ENCODE results near the gene SCN3B.

DNA sequence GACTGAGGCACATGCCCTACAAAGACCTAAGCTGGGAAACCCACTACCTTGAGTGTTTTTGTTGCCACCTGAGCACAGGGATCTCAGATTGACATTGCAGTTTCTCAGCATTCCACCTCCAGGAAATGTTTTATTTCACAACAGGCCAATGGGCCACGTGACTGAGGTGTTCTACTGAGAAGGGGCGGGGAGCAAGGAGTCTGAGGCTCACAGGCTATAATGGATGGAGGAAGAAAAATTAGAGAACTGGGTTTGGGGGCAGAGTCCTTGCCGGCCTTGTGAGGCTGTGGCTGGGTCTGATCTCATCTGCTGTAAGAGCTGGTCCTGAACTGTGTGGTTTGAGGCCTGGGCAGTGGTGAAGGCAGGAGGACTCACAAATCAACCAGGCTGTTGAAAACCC, 46.3 kb upstream of the SCN3B start:
- TF ChIP-seq POLR2AphosphoS5 (IDR thresholded peaks at IDR 0.05; ENCODE audit: low read depth, low read length): no peak
- TF ChIP-seq, protein P1, sequence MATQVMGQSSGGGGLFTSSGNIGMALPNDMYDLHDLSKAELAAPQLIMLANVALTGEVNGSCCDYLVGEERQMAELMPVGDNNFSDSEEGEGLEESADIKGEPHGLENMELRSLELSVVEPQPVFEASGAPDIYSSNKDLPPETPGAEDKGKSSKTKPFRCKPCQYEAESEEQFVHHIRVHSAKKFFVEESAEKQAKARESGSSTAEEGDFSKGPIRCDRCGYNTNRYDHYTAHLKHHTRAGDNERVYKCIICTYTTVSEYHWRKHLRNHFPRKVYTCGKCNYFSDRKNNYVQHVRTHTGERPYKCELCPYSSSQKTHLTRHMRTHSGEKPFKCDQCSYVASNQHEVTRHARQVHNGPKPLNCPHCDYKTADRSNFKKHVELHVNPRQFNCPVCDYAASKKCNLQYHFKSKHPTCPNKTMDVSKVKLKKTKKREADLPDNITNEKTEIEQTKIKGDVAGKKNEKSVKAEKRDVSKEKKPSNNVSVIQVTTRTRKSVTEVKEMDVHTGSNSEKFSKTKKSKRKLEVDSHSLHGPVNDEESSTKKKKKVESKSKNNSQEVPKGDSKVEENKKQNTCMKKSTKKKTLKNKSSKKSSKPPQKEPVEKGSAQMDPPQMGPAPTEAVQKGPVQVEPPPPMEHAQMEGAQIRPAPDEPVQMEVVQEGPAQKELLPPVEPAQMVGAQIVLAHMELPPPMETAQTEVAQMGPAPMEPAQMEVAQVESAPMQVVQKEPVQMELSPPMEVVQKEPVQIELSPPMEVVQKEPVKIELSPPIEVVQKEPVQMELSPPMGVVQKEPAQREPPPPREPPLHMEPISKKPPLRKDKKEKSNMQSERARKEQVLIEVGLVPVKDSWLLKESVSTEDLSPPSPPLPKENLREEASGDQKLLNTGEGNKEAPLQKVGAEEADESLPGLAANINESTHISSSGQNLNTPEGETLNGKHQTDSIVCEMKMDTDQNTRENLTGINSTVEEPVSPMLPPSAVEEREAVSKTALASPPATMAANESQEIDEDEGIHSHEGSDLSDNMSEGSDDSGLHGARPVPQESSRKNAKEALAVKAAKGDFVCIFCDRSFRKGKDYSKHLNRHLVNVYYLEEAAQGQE (IDR thresholded peaks at IDR 0.05; ENCODE audit: insufficient read depth in 1 of 2, low read depth in 2 of 2, low read length in 2 of 2): no peak
- no peak for TF ChIP-seq SIN3A (IDR thresholded peaks at IDR 0.05; ENCODE audit: borderline replicate concordance, insufficient read depth, low read length)
- TF ChIP-seq TAF1 (IDR thresholded peaks at IDR 0.05; ENCODE audit: borderline replicate concordance, insufficient read depth, low read length): no peak
- no peak for TF ChIP-seq FOXP2 (optimal IDR thresholded peaks at IDR 0.05; ENCODE audit: borderline replicate concordance, extremely low read depth, extremely low read length, insufficient read depth)
